Activated CD4-positive, alpha-beta memory T cell treated with anti-CD3 and anti-CD28 coated beads, Interleukin-2, amount 10 ng/mL, durations not matched to agents 7 days and 5 days (primary cell): Measurements from ENCODE around the gene MELTF. TPM values are rescaled to one million over a fixed set of nuclear protein-coding genes. Genes with fewer than 3 reads are reported as not detected.

Experiments used
- CTCF ChIA-PET: fragments of 350-600 bp; sonication (Branson Sonifier 250); formaldehyde crosslinking; loops from one replicate; lab custom pipeline; 2021; ENCODE audit warnings: antibody characterized with exemption, inconsistent platforms; lab: Charles Lee
- POLR2A ChIA-PET: fragments of 350-600 bp; sonication (Branson Sonifier 250); formaldehyde crosslinking; loops from one replicate; lab custom pipeline; 2021; ENCODE audit warnings: antibody characterized with exemption; lab: Charles Lee
- DNase-seq: peaks from one replicate; pipeline ENCODE4 v3.0.0-alpha.2; 2020
- H3K27ac Mint-ChIP-seq: one replicate; pipeline ENCODE4 v1.8.0; 2021; ENCODE audit warnings: mild to moderate bottlenecking, mixed read lengths
- H3K27me3 Mint-ChIP-seq: one replicate; pipeline ENCODE4 v1.8.0; 2021; ENCODE audit warnings: mixed read lengths
- H3K36me3 Mint-ChIP-seq: one replicate; pipeline ENCODE4 v1.8.0; 2021; ENCODE audit warnings: low read depth, mixed read lengths
- H3K4me1 Mint-ChIP-seq: one replicate; pipeline ENCODE4 v1.8.0; 2021; ENCODE audit warnings: mixed read lengths
- H3K4me3 Mint-ChIP-seq: one replicate; pipeline ENCODE4 v1.8.0; 2021; ENCODE audit warnings: mild to moderate bottlenecking, mixed read lengths
- H3K9me3 Mint-ChIP-seq: one replicate; pipeline ENCODE4 v1.8.0; 2021; ENCODE audit warnings: mixed read lengths
- total RNA-seq, 2 experiments: library from RNA; stranded (reverse); gene quantifications; one replicate each; pipeline ENCODE4 v1.2.3, GENCODE V29; 2021

MELTF gene
- total RNA-seq, 2 experiments from 2014 or later, result 5.1 to 6.1 TPM

DNA sequence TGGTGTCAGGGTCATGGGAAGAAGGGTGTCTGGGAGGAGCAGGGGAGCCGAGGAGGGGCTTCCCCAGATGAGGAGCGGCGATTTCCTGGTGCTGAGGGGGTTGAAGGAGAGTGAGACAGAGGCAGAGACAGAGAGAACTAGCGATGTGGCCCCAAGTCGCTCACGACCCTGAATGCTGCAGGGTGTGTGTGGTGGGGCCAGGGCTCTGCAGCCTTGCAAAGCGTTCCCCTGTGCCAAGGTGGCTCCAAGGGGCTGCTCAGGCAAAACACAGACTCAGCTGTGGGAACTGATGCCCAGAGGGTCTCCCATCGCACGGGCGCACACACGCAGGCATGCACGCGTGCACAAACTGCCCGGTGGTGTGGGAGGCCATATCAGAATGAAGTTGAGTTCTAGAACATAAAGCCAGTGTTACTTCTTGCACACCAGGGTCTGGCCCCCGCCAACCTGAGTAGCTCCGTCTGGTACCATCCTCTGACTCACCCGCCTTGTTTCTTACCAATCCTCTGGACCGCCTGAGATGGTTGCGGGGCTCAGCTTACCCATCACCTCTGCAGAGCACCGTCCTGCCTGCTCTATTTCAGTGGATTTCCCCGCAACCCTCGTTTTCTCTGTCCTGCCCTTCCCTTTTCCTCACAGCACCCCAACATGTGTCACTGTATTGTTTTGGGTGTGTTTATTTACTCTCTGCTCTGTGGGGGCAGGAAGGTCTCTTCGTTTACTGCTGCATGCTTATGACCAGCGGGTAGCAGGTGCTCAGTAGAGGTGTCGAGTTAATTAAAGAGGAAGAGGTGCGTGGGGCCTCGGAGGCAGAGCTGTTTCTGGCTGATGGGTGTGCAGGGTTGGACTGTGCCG lies 4.5 kb downstream of the MELTF start:
- Mint-ChIP-seq H3K9me3 (no peaks in the 10 kb centered on the region), H3K4me1 (peaks cover 23% of the 10 kb centered on the region), H3K36me3 (no peaks in the 10 kb centered on the region), H3K4me3 (no peak overlapping the region), H3K27ac (no peak overlapping the region), H3K27me3 (peaks cover 16% of the 10 kb centered on the region)
- peak; percentile 14 for DNase-seq
- ChIA-PET CTCF (no interaction called here), POLR2A (interaction anchor here (2.9 kb wide), 1 partner anchor 21 kb away, joined by 9 read pairs; no protein-coding TSS in a partner anchor)

- ChIA-PET POLR2A (interaction anchor here (2.1 to 2.9 kb wide), 2 partner anchors 8 to 20 kb away, joined by 5 to 9 read pairs; no protein-coding TSS in a partner anchor), CTCF (interaction anchor here (1.8 kb wide), 1 partner anchor 11 kb away, joined by 7 read pairs; no protein-coding TSS in a partner anchor)
- Mint-ChIP-seq H3K27ac (no peak overlapping the region), H3K27me3 (peaks cover 18% of the 10 kb centered on the region), H3K4me3 (no peak overlapping the region), H3K36me3 (no peaks in the 10 kb centered on the region), H3K9me3 (no peaks in the 10 kb centered on the region), H3K4me1 (peaks cover 19% of the 10 kb centered on the region)
- DNase-seq, result peak; percentile 14
Observed at GRCh38 chr3:197023998-197024651, 5.5 kb downstream of the MELTF start.

GRCh38 chr3:197023241-197023997 lies 6.2 kb downstream of the MELTF start:
- H3K4me1 Mint-ChIP-seq, result peaks cover 15% of the 10 kb centered on the region
- no peaks in the 10 kb centered on the region for H3K9me3 Mint-ChIP-seq
- CTCF ChIA-PET, result interaction anchor here (1.0 to 1.8 kb wide), 2 partner anchors 12 to 504 kb away, joined by 3 to 7 read pairs; no protein-coding TSS in a partner anchor
- H3K4me3 Mint-ChIP-seq, result no peak overlapping the region
- no peak overlapping the region for H3K27ac Mint-ChIP-seq
- DNase-seq, result peak; percentile 14
- POLR2A ChIA-PET, result interaction anchor here (1.1 to 2.9 kb wide), 4 partner anchors 8 to 81 kb away, joined by 3 to 9 read pairs (median 4); partner anchors contain the start of gene NCBP2
- H3K36me3 Mint-ChIP-seq, result no peaks in the 10 kb centered on the region
- H3K27me3 Mint-ChIP-seq, result peaks cover 18% of the 10 kb centered on the region

GRCh38 chr3:197022405-197023231 lies 7.0 kb downstream of the MELTF start:
- Mint-ChIP-seq H3K36me3 (no peaks in the 10 kb centered on the region), H3K27me3 (peaks cover 18% of the 10 kb centered on the region), H3K4me1 (peaks cover 14% of the 10 kb centered on the region), H3K27ac (no peak overlapping the region), H3K4me3 (no peak overlapping the region), H3K9me3 (no peaks in the 10 kb centered on the region)
- peak; percentile 12 for DNase-seq
- POLR2A ChIA-PET, result interaction anchor here (1.1 to 2.9 kb wide), 4 partner anchors 9 to 80 kb away, joined by 3 to 9 read pairs (median 4); partner anchors contain the start of gene NCBP2
- CTCF ChIA-PET, result interaction anchor here (1.0 to 1.8 kb wide), 2 partner anchors 12 to 504 kb away, joined by 3 to 7 read pairs; no protein-coding TSS in a partner anchor

GRCh38 chr3:197021729-197022404 lies 7.8 kb downstream of the MELTF start:
- DNase-seq, result no peak
- no peak overlapping the region for H3K27ac Mint-ChIP-seq
- H3K27me3 Mint-ChIP-seq, result peaks cover 18% of the 10 kb centered on the region
- CTCF ChIA-PET, result interaction anchor here (0.7 to 1.8 kb wide), 3 partner anchors 8 to 503 kb away, joined by 3 to 7 read pairs (median 3); partner anchors contain the start of gene MELTF
- no peak overlapping the region for H3K4me3 Mint-ChIP-seq
- peaks cover 14% of the 10 kb centered on the region for H3K4me1 Mint-ChIP-seq
- no peaks in the 10 kb centered on the region for H3K36me3 Mint-ChIP-seq
- H3K9me3 Mint-ChIP-seq, result no peaks in the 10 kb centered on the region
- POLR2A ChIA-PET, result interaction anchor here (1.1 to 2.9 kb wide), 3 partner anchors 10 to 80 kb away, joined by 3 to 9 read pairs (median 5); partner anchors contain the start of gene NCBP2

- Mint-ChIP-seq H3K4me1 (peaks cover 14% of the 10 kb centered on the region), H3K36me3 (no peaks in the 10 kb centered on the region), H3K27ac (no peak overlapping the region), H3K27me3 (peaks cover 18% of the 10 kb centered on the region), H3K4me3 (no peak overlapping the region), H3K9me3 (no peaks in the 10 kb centered on the region)
- CTCF ChIA-PET, result interaction anchor here (0.7 kb wide), 1 partner anchor 8 kb away, joined by 3 read pairs; the partner anchor contains the start of gene MELTF
- POLR2A ChIA-PET, result no interaction called here
- no peak for DNase-seq
Observed at GRCh38 chr3:197021231-197021630, 8.4 kb downstream of the MELTF start.

DNA sequence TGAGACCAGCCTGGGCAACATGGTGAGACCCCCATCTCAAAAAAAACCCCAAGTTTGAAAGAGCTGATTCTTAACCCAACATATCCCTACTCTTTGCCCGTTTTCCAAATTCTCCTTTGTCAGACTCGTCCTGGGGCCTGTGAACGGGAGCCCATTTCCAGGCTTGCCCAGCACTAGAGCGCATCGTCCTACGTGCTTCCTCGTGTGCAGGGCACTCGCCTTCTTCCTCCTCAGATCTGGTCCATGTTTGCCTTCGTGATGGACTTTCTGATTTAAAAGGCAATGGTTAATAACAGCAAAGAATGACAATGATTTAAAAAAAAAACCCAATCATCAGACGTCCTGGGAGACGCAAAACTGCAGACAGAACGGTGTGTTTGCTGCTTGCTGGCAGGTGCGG lies 10.1 kb downstream of the MELTF start:
- ChIA-PET CTCF (interaction anchor here (2.6 kb wide), 1 partner anchor 10 kb away, joined by 10 read pairs; the partner anchor contains the start of gene MELTF), POLR2A (interaction anchor here (1.2 kb wide), 1 partner anchor 10 kb away, joined by 3 read pairs; the partner anchor contains the start of gene MELTF)
- Mint-ChIP-seq H3K9me3 (no peaks in the 10 kb centered on the region), H3K27me3 (peaks cover 14% of the 10 kb centered on the region), H3K4me3 (no peak overlapping the region), H3K4me1 (peaks cover 14% of the 10 kb centered on the region), H3K36me3 (no peaks in the 10 kb centered on the region), H3K27ac (no peak overlapping the region)
- no peak for DNase-seq

DNA sequence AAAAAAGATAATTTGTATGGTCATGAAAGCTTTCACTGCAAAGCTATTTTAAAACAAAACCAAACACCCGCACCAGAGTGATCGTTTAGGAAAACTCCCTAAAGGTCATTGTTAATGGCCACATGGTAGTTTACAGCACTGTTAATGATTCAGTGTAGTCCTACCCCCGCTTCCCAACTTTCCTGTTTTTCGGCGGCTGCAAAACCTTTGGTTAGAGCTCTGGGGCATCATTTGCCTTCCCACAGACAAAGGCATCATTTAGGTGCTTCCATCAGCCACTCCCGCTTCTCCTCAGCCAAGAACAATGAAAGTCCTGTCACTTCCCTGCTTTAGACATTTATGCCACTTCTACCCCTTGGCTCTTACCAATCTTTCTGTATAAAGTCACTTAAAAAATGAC lies 10.6 kb downstream of the MELTF start:
- Mint-ChIP-seq H3K4me1 (peaks cover 14% of the 10 kb centered on the region), H3K27ac (no peak overlapping the region), H3K27me3 (peaks cover 13% of the 10 kb centered on the region), H3K36me3 (no peaks in the 10 kb centered on the region), H3K4me3 (no peak overlapping the region), H3K9me3 (no peaks in the 10 kb centered on the region)
- no peak for DNase-seq
- ChIA-PET CTCF (interaction anchor here (2.6 kb wide), 1 partner anchor 11 kb away, joined by 10 read pairs; the partner anchor contains the start of gene MELTF), POLR2A (interaction anchor here (1.2 kb wide), 1 partner anchor 10 kb away, joined by 3 read pairs; the partner anchor contains the start of gene MELTF)

- no peak overlapping the region for H3K4me3 Mint-ChIP-seq
- CTCF ChIA-PET, result interaction anchor here (1.0 to 2.1 kb wide), 2 partner anchors 12 kb away, joined by 4 to 6 read pairs; partner anchors contain the start of gene MELTF
- H3K9me3 Mint-ChIP-seq, result no peaks in the 10 kb centered on the region
- H3K4me1 Mint-ChIP-seq, result no peaks in the 10 kb centered on the region
- no peak for DNase-seq
- H3K36me3 Mint-ChIP-seq, result no peaks in the 10 kb centered on the region
- POLR2A ChIA-PET, result no interaction called here
- peaks cover 6% of the 10 kb centered on the region for H3K27me3 Mint-ChIP-seq
- no peak overlapping the region for H3K27ac Mint-ChIP-seq
Observed at GRCh38 chr3:197017003-197017402, 12.6 kb downstream of the MELTF start.

DNA sequence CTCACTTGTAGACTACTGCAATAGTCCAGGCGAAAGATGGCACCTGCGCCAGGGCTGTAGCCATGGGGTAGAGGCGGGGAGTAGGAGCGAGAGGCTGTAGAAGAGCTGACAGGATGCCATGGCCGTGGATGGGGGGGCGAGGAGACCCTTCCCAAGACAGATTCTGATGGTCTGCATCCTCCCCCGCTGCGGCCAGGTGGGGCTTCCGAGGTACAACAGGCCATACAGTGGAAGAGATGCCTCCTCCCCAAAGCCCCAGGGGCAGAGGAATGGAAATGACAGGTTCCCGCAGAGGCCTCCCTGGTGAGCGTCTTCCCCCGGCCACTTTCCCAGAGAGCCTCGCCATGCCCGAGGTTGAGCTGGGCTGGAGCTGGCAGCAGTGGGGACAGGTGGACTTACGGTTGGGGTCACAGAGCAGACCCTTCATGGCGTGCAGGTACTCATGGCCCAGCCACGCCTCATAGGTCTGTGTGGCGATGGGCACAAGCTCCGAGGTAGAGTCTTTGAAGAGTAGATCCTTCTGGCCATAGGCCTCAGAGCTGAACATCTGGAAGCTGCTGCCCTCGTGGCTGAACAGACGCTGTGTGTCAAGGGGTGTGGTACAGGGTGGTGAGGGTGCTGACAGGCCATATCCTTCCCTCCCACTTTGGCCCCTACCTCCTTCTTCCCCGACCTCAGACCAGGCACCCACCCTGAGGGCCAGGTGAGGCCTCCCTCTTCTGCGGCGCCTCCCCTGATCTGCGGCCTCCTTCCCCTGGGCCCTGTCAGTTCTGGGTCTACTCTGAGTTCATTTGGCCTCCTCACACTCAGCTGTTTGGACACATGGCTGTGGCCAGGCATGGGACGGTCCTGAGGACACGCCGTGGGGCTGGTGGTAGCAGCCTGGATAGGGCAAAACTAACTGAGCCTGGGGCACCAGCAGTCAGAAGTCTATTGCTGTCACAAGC lies 13.6 kb downstream of the MELTF start:
- Mint-ChIP-seq H3K9me3 (no peaks in the 10 kb centered on the region), H3K27ac (no peak overlapping the region), H3K4me3 (no peak overlapping the region), H3K4me1 (no peaks in the 10 kb centered on the region), H3K36me3 (no peaks in the 10 kb centered on the region), H3K27me3 (peaks cover 2% of the 10 kb centered on the region)
- ChIA-PET CTCF (interaction anchor here (0.5 to 2.1 kb wide), 3 partner anchors 11 to 162 kb away, joined by 3 to 6 read pairs (median 4); partner anchors contain the start of gene MELTF), POLR2A (no interaction called here)
- no peak for DNase-seq
